GM12878 (cell line): ENCODE measurements around the gene IRX4. TPM values are rescaled to one million over a fixed set of nuclear protein-coding genes. Genes with fewer than 3 reads are reported as not detected.

Experiments
- ATAC-seq: fragments of 200-7000 bp; cut with Tn5 transposase; 3 replicates; pipeline ENCODE4 v1.9.1; 2020; ENCODE audit warnings: mild to moderate bottlenecking, moderate library complexity
- BruUV-seq: library from RNA; stranded (reverse); fragments of 400-500 nt; replicated peaks from 2 replicates; lab custom pipeline; 2021; lab: Mats Ljungman, UMichigan
- CTCF ChIA-PET: fragments of 300-600 bp; sonication (Branson Sonifier 250); formaldehyde crosslinking; extraction: SDS; loops from one replicate; lab custom pipeline; 2021; ENCODE audit warnings: inconsistent platforms; lab: Yijun Ruan, JAX
- POLR2A ChIA-PET: fragments of 350-600 bp; formaldehyde crosslinking; extraction: SDS; loops from one replicate; lab custom pipeline; 2021; ENCODE audit warnings: inconsistent platforms; lab: Charles Lee
- RAD21 ChIA-PET: fragments of 300-600 bp; sonication (Branson Sonifier 250); formaldehyde crosslinking; loops from one replicate; lab custom pipeline; 2023; ENCODE audit warnings: antibody characterized with exemption; ENCODE audit not compliant: unreplicated experiment; lab: Charles Lee
- SMC1A ChIA-PET: fragments of 300-600 bp; sonication (Branson Sonifier 250); formaldehyde crosslinking; loops from one replicate; lab custom pipeline; 2023; ENCODE audit not compliant: unreplicated experiment, uncharacterized antibody; lab: Charles Lee
- DNase-seq: peaks from one replicate; pipeline ENCODE4 v3.0.0-alpha.2; 2011; ENCODE audit warnings: low read depth, low spot score
- FAIRE-seq: peaks from 3 replicates; lab custom pipeline; 2011; peaks lifted over from hg19 to GRCh38; lab: Jason Lieb, UNC
- H2AFZ ChIP-seq: 2 replicates; pipeline ENCODE4 v1.6.0; 2011; ENCODE audit warnings: low read depth, low read length, control low read depth; ENCODE audit not compliant: control insufficient read depth
- H3K27ac ChIP-seq: 2 replicates; pipeline ENCODE4 v1.5.1; 2011; ENCODE audit warnings: control low read depth; ENCODE audit not compliant: control insufficient read depth, insufficient read depth
- H3K27me3 ChIP-seq, 2 experiments: replicated peaks in 1 of 2; 2 replicates each; pipeline versions ENCODE4 v1.6.0 to v1.6.1; 2011; ENCODE audit warnings: low read length in 1 of 2; ENCODE audit not compliant: control insufficient read depth in 2 of 2, insufficient read depth in 2 of 2
- H3K36me3 ChIP-seq, 2 experiments: 2 replicates each; pipeline ENCODE4 v1.5.1; 2011; ENCODE audit warnings: low read length in 1 of 2; ENCODE audit not compliant: control insufficient read depth in 2 of 2, insufficient read depth in 2 of 2
- H3K4me1 ChIP-seq: 2 replicates; pipeline ENCODE4 v1.6.1; 2011; ENCODE audit warnings: mild to moderate bottlenecking, low read length, moderate library complexity, mixed read lengths; ENCODE audit not compliant: control insufficient read depth, insufficient read depth
- H3K4me2 ChIP-seq: 2 replicates; pipeline ENCODE4 v1.6.0; 2011; ENCODE audit warnings: control low read depth; ENCODE audit not compliant: control insufficient read depth, insufficient read depth
- H3K4me3 ChIP-seq: fragments of 200-600 bp; sonication (generic); 2 replicates; pipeline ENCODE4 v1.5.1; 2016
- H3K79me2 ChIP-seq: 2 replicates; pipeline ENCODE4 v1.6.0; 2011; ENCODE audit warnings: low read length; ENCODE audit not compliant: control insufficient read depth, insufficient read depth
- H3K9ac ChIP-seq: 2 replicates; pipeline ENCODE4 v1.8.0; 2011; ENCODE audit warnings: low read length, control low read depth, mixed read lengths; ENCODE audit not compliant: control insufficient read depth, insufficient read depth
- H3K9me3 ChIP-seq: replicated peaks from 3 replicates; pipeline ENCODE4 v1.5.1; 2011; ENCODE audit warnings: mild to moderate bottlenecking, low read length; ENCODE audit not compliant: control insufficient read depth, insufficient read depth
- H4K20me1 ChIP-seq: 2 replicates; pipeline ENCODE4 v1.6.0; 2011; ENCODE audit not compliant: control insufficient read depth, insufficient read depth
- CEBPB ChIP-seq, 2 experiments: fragments of 150-350 bp in 1 of 2; IDR thresholded peaks; 2 replicates each; pipeline ENCODE4 v1.6.1; 2012 to 2014; ENCODE audit warnings: low read depth in 2 of 2, low read length in 2 of 2, borderline replicate concordance in 1 of 2, inconsistent platforms in 1 of 2
- CREB1 ChIP-seq: IDR thresholded peaks from 2 replicates; pipeline ENCODE4 v1.6.1; 2012; ENCODE audit warnings: low read depth, mild to moderate bottlenecking, inconsistent platforms
- LARP7 ChIP-seq: fragments of 450-650 bp; IDR thresholded peaks from 2 replicates; pipeline ENCODE4 v1.6.1; 2017; ENCODE audit warnings: mild to moderate bottlenecking
- MXI1 ChIP-seq: fragments of 150-350 bp; IDR thresholded peaks from 2 replicates; pipeline ENCODE4 v1.6.1; 2011; ENCODE audit warnings: low read depth, mild to moderate bottlenecking, inconsistent platforms, low read length, improper control_type of control experiment
- NFIC ChIP-seq: IDR thresholded peaks from 2 replicates; pipeline ENCODE4 v1.6.1; 2012; ENCODE audit warnings: low read depth, mild to moderate bottlenecking, inconsistent platforms, low read length, moderate library complexity
- NFXL1 ChIP-seq: fragments of 450-650 bp; IDR thresholded peaks from 2 replicates; pipeline ENCODE4 v1.6.1; 2017; ENCODE audit warnings: antibody characterized with exemption, mild to moderate bottlenecking, borderline replicate concordance
- POLR2A ChIP-seq: IDR thresholded peaks from 2 replicates; pipeline ENCODE4 v1.6.1; 2011; ENCODE audit warnings: low read depth, mild to moderate bottlenecking, low read length
- POLR2AphosphoS5 ChIP-seq: IDR thresholded peaks from 2 replicates; pipeline ENCODE4 v1.6.1; 2011; ENCODE audit warnings: mild to moderate bottlenecking, low read length, inconsistent platforms
- RCOR1 ChIP-seq: conservative IDR thresholded peaks from 2 replicates; pipeline ENCODE4 v1.6.1; 2012; ENCODE audit warnings: low read depth, low read length, improper control_type of control experiment
- SIN3A ChIP-seq: IDR thresholded peaks from 2 replicates; pipeline ENCODE4 v1.6.1; 2012; ENCODE audit warnings: low read depth, low read length, improper control_type of control experiment
- SMAD1 ChIP-seq: fragments of 450-650 bp; IDR thresholded peaks from 2 replicates; pipeline ENCODE4 v1.6.1; 2018; ENCODE audit warnings: mild to moderate bottlenecking, low read depth; ENCODE audit not compliant: partially characterized antibody
- TAF1 ChIP-seq: IDR thresholded peaks from 2 replicates; pipeline ENCODE4 v1.6.1; 2011; ENCODE audit warnings: mild to moderate bottlenecking, low read depth, low read length, borderline replicate concordance
- WRNIP1 ChIP-seq: IDR thresholded peaks from 2 replicates; pipeline ENCODE4 v1.6.1; 2011; ENCODE audit warnings: low read depth, low read length, improper control_type of control experiment, borderline replicate concordance
- ZBED1 ChIP-seq: IDR thresholded peaks from 2 replicates; pipeline ENCODE4 v1.6.1; 2016; ENCODE audit warnings: borderline replicate concordance
- ZNF207 ChIP-seq: fragments of 450-650 bp; IDR thresholded peaks from 2 replicates; pipeline ENCODE4 v1.6.1; 2014; ENCODE audit warnings: antibody characterized with exemption, mild to moderate bottlenecking, borderline replicate concordance
- WGBS: methylation state at CpG from one replicate; pipeline ENCODE4 v1.1.6; 2016; ENCODE audit warnings: low lambda C conversion rate; ENCODE audit not compliant: insufficient replicate concordance, insufficient coverage; ENCODE audit errors: missing lambda C conversion rate; 5-methylcytosine and 5-hydroxymethylcytosine counted together
- in situ Hi-C: fragments of 300-500 bp; cut with MboI; formaldehyde crosslinking; loops from 9 replicates; pipeline ENCODE4 v1.14.3; 2018; ENCODE audit warnings: mixed read lengths
- intact Hi-C: fragments of 100-400 bp; cut with micrococcal nuclease; formaldehyde crosslinking; loops from one replicate; pipeline ENCODE4 v1.14.2; 2022; ENCODE audit not compliant: unreplicated experiment
- polyA plus RNA-seq, 11 experiments: library from polyadenylated mRNA; depleted of rRNA in 4 of 11; unstranded in 6 of 11; stranded (reverse) in 5 of 11; fragments of >200 nt; fragmentation: Nextera tagmentation in 4 of 11; fragmentation: Illumina TruSeq in 1 of 11; extraction: Ambion mirVana in 4 of 11; extraction: Trizol in 1 of 11; gene quantifications; 1 replicate in 1 of 11; 2 replicates in 10 of 11; pipeline versions ENCODE4 v1.2.1 to v1.2.3, GENCODE V29; 2011 to 2016; ENCODE audit warnings: inconsistent platforms in 2 of 11, missing spikeins in 2 of 11, low read depth in 1 of 11
- total RNA-seq, 4 experiments: library from RNA; depleted of rRNA in 3 of 4; stranded (reverse); fragments of >200 nt in 3 of 4; fragmentation: Illumina TruSeq in 1 of 4; extraction: Trizol in 1 of 4; gene quantifications; 2 replicates each; pipeline versions ENCODE4 v1.2.1 to v1.2.3, GENCODE V29; 2013 to 2021
- TF ChIP-seq, protein P1 (sequence below): fragments of 450-650 bp; IDR thresholded peaks from 2 replicates; pipeline ENCODE4 v1.6.1; 2017; ENCODE audit warnings: borderline replicate concordance
- TF ChIP-seq, protein P2 (sequence below): fragments of 450-650 bp; IDR thresholded peaks from 2 replicates; pipeline ENCODE4 v1.6.1; 2018; ENCODE audit warnings: borderline replicate concordance, mild to moderate bottlenecking; ENCODE audit not compliant: partially characterized antibody
- TF ChIP-seq, protein P3 (sequence below): fragments of 450-650 bp; IDR thresholded peaks from 2 replicates; pipeline ENCODE4 v1.6.1; 2017; ENCODE audit warnings: antibody characterized with exemption, mild to moderate bottlenecking, moderate library complexity

Gene IRX4
- total and polyA plus RNA-seq, 10 of the 15 experiments (the other 5 are each of a cell fraction or from before 2014, with no cell fraction given), result not detected

DNA sequence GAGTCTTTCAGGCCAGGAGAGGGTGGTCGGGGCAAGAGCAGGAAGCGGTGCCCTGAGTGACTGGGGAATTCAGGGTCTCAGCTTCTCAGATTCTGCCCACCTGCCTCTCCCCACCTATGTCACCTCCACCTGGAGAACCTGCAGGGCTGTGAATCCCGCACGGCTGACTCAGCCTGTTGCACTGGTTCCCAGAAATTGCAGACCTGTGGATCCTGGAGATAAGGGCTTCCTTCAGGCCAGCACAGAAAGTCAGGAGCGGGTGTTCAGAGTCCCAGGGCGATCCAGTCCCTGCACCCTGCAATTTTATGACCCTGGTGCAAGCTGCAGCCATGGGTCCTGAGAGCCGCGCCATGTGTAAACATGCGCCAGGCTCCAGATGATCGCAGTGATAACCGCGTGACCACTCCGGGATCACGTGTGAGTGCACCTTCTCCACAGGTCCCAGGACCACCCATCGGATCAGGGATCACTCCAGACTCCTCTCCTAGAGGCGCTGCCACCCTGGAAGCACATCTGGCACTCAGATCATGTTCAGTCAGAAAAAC, 17.8 kb downstream of the IRX4 start (continued):
- TF ChIP-seq POLR2AphosphoS5 (no peak), NFXL1 (no peak), ZBED1 (no peak), TAF1 (no peak)

DNA sequence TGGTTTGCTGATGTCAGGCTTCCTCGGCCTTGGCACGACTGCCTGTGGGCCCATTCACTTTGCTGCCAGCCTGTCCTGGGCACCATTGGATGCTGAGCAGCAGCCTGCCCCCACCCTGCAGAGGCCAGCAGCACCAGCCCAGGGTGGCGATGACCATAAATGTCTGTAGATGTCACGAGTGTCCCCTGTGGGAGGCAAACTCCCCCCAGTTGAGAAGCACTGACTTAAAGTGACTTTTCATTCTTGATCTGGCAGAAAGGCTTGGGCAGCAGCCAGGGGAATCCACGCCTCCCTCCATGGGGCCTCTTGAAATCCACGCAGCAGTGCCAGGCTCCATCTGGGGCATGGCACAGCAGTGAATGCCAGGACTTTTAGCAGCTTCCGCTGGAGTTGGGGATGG, 21.8 kb downstream of the IRX4 start:
- ChIA-PET CTCF (interaction anchor here (0.6 kb wide), 1 partner anchor 632 kb away, joined by 3 read pairs; no protein-coding TSS in a partner anchor), POLR2A (no interaction called here), RAD21 (no interaction called here), SMC1A (no interaction called here)
- Histone ChIP-seq H3K27me3 (no peaks in the 10 kb centered on the region; a peak in 1 of 4 replicates), H2AFZ (no peak overlapping the region), H3K36me3 (no peaks in the 10 kb centered on the region), H3K79me2 (no peaks in the 10 kb centered on the region), H3K9me3 (no peaks in the 10 kb centered on the region), H3K4me2 (no peak overlapping the region), H3K9ac (no peak overlapping the region), H3K4me3 (no peak overlapping the region), H3K27ac (no peak overlapping the region), H4K20me1 (no peaks in the 10 kb centered on the region), H3K4me1 (no peaks in the 10 kb centered on the region)
- in situ Hi-C loops, result no loop called here
- intact Hi-C loops, result no loop called here
- no peak for DNase-seq
- TF ChIP-seq MXI1 (no peak), SIN3A (no peak), SMAD1 (no peak), POLR2A (no peak), RCOR1 (no peak), LARP7 (no peak), CREB1 (no peak), ZNF207 (no peak), NFIC (no peak), CEBPB (IDR thresholded peaks at IDR 0.05; ENCODE audit: borderline replicate concordance in 1 of 2, low read depth in 2 of 2, low read length in 2 of 2) (no peak), WRNIP1 (no peak)
- TF ChIP-seq, protein P1, sequence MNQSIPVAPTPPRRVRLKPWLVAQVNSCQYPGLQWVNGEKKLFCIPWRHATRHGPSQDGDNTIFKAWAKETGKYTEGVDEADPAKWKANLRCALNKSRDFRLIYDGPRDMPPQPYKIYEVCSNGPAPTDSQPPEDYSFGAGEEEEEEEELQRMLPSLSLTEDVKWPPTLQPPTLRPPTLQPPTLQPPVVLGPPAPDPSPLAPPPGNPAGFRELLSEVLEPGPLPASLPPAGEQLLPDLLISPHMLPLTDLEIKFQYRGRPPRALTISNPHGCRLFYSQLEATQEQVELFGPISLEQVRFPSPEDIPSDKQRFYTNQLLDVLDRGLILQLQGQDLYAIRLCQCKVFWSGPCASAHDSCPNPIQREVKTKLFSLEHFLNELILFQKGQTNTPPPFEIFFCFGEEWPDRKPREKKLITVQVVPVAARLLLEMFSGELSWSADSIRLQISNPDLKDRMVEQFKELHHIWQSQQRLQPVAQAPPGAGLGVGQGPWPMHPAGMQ, result no peak
- TF ChIP-seq, protein P2, sequence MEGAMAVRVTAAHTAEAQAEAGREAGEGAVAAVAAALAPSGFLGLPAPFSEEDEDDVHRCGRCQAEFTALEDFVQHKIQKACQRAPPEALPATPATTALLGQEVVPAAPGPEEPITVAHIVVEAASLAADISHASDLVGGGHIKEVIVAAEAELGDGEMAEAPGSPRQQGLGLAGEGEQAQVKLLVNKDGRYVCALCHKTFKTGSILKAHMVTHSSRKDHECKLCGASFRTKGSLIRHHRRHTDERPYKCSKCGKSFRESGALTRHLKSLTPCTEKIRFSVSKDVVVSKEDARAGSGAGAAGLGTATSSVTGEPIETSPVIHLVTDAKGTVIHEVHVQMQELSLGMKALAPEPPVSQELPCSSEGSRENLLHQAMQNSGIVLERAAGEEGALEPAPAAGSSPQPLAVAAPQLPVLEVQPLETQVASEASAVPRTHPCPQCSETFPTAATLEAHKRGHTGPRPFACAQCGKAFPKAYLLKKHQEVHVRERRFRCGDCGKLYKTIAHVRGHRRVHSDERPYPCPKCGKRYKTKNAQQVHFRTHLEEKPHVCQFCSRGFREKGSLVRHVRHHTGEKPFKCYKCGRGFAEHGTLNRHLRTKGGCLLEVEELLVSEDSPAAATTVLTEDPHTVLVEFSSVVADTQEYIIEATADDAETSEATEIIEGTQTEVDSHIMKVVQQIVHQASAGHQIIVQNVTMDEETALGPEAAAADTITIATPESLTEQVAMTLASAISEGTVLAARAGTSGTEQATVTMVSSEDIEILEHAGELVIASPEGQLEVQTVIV, result no peak
- TF ChIP-seq, protein P3, sequence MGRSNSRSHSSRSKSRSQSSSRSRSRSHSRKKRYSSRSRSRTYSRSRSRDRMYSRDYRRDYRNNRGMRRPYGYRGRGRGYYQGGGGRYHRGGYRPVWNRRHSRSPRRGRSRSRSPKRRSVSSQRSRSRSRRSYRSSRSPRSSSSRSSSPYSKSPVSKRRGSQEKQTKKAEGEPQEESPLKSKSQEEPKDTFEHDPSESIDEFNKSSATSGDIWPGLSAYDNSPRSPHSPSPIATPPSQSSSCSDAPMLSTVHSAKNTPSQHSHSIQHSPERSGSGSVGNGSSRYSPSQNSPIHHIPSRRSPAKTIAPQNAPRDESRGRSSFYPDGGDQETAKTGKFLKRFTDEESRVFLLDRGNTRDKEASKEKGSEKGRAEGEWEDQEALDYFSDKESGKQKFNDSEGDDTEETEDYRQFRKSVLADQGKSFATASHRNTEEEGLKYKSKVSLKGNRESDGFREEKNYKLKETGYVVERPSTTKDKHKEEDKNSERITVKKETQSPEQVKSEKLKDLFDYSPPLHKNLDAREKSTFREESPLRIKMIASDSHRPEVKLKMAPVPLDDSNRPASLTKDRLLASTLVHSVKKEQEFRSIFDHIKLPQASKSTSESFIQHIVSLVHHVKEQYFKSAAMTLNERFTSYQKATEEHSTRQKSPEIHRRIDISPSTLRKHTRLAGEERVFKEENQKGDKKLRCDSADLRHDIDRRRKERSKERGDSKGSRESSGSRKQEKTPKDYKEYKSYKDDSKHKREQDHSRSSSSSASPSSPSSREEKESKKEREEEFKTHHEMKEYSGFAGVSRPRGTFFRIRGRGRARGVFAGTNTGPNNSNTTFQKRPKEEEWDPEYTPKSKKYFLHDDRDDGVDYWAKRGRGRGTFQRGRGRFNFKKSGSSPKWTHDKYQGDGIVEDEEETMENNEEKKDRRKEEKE, result no peak
- WGBS, result 17% methylated on average over 7 of the region's 7 CpGs
- no peak for ATAC-seq
- no peak for FAIRE-seq
- no TSS peak for BruUV-seq
